Choroid plexus epithelial cell (primary cell): ENCODE results near the gene FAM20A.

Source experiments
- DNase-seq: peaks from one replicate; pipeline ENCODE4 v3.0.0-alpha.2; 2010; ENCODE audit warnings: low read depth
- H3K4me3 ChIP-seq: 2 replicates; pipeline ENCODE4 v1.5.1; 2011; ENCODE audit warnings: low read depth, mild to moderate bottlenecking, control low read depth, low read length, moderate library complexity
- CTCF ChIP-seq: conservative IDR thresholded peaks from 2 replicates; pipeline ENCODE4 v1.5.1; 2011; ENCODE audit warnings: low read depth, mild to moderate bottlenecking, control low read depth, inconsistent platforms, low read length, moderate library complexity

FAM20A gene

DNA sequence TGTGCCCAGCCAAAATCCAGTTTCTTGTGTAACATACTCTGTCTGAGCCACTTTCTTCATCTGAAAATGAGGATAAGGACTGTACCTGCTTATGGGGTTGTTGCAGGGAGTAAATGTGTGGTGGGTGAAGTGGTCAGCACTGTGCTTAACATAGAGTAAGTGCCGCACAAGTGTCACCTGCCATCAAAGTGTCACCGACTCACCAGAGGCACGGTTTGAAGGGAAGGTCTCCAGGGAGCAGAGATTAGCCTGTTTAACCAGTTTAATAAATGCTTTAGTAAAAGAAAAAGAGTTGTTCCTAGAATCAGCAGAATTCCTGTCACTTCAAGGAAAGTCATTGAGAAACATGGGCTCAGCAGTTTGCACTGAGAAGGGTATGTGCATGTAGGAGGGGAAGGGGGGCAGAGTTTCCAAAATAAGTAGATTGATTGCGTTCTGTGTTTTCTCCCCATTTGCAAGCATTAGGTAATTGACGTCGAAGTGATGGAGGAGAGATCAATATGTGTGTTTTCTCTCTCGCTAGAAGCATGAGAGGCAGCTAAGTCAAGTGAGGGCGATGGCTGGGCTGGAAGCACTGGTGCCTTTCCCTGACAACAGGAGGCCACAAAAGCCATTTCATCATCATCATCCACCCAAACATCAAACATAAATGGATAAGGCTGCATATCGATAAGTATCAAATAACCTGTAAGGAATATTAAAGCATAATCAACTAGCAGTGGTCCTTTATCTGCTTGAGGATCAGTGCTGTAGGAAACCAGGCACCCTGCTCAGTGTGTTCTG is 19.1 kb downstream of the FAM20A start:
- no peak for TF ChIP-seq CTCF
- DNase-seq: no peak
- H3K4me3 ChIP-seq: no peak overlapping the region

GRCh38 chr17:68580236-68580770 is 20.9 kb downstream of the FAM20A start:
- peak; percentile 61 for DNase-seq
- TF ChIP-seq CTCF: no peak
- H3K4me3 ChIP-seq: no peak overlapping the region

GRCh38 chr17:68579194-68579927 is 21.8 kb downstream of the FAM20A start:
- TF ChIP-seq CTCF: no peak
- no peak overlapping the region for H3K4me3 ChIP-seq
- DNase-seq: no peak

DNA sequence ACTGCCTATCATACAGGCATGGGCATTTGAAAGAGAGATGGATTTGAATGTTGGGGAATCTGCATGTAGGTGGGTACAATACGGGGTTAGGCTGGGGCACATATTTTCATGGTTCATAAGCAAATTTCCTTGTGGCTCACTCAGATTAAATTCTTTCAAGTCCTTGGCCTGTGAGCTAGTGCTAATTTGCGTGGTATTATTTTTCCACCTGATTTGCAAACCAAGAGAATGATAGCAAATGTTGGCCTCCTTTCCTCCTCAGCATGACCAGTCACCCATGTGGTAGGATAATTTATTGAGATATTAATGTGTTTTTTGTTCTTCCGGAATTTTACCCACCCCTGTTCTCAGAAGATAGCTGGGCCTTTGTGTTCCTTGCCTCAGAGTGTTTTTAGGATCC is 22.9 kb downstream of the FAM20A start:
- no peak for TF ChIP-seq CTCF
- DNase-seq: no peak
- no peak overlapping the region for H3K4me3 ChIP-seq

DNA sequence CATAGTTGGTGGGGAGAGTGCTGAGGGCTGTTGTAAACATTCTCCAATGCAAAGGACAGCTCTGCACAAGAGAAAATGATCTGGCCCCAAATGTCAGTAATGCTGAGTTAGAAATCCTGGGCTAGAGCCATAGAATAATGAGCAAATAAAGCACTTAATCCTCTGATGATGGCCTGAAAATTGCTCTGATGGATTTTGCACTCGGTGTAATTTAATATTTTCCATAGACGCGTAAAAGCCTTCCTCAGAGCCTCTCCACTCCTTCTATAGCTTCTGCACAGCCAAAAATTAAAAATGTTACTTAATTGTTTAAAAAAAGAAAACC is 23.7 kb downstream of the FAM20A start:
- TF ChIP-seq CTCF: no peak
- H3K4me3 ChIP-seq: no peak overlapping the region
- DNase-seq: no peak

DNA sequence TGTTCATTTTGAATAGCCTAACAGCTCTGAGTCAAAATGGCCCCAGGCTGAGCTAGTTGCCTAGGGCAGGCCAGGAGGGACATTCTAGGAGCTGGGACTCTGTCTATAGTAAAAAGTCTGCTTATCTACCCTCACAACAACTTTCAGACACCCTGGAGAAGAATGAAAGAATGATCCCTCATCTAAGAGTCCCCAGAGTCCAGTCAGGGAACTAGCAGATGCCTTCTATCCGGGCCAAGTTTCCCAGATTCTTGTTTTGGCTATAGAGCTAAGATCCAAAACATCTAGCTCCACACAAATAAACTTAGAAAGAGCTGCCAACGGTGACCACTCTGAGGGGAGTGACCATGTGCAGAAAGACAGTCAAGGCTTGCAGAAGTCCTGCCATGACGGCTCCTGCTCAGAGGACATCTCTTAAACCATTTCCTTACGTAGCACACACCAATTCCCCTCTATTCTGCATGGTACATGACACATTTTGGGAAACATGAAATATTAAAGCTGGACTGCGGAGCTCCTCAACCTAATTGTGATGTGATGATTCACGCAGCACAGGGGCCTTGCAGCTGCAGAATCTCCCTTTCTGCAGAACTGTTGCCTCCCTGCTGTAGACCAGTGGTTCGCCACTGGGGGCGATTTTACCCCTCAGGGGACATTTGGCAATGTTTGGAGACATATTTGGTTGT is 24.2 kb downstream of the FAM20A start:
- H3K4me3 ChIP-seq: no peak overlapping the region
- no peak for TF ChIP-seq CTCF
- peak; percentile 5 for DNase-seq
